HG03060 (cell line): ENCODE measurements around the gene FAM241A.
"Not testable (repeated sequence)": the region's sequence is repeated elsewhere in the genome, so short reads cannot be mapped to it uniquely, and the experiment has no call there.

ENCODE experiments used
- ATAC-seq: cut with Tn5 transposase; IDR thresholded peaks from one replicate; pipeline ENCODE4 v1.9.1; 2021; ENCODE audit warnings: low read depth, moderate number of reproducible peaks; ENCODE audit not compliant: unreplicated experiment

Gene FAM241A

GRCh38 chr4:112145326-112145789 is at the start of gene FAM241A:
Gene FAM241A (plus strand): TSS chr4:112145454. CDS start chr4:112145581, 127 bp downstream.
- ATAC-seq = peak; percentile 38

DNA sequence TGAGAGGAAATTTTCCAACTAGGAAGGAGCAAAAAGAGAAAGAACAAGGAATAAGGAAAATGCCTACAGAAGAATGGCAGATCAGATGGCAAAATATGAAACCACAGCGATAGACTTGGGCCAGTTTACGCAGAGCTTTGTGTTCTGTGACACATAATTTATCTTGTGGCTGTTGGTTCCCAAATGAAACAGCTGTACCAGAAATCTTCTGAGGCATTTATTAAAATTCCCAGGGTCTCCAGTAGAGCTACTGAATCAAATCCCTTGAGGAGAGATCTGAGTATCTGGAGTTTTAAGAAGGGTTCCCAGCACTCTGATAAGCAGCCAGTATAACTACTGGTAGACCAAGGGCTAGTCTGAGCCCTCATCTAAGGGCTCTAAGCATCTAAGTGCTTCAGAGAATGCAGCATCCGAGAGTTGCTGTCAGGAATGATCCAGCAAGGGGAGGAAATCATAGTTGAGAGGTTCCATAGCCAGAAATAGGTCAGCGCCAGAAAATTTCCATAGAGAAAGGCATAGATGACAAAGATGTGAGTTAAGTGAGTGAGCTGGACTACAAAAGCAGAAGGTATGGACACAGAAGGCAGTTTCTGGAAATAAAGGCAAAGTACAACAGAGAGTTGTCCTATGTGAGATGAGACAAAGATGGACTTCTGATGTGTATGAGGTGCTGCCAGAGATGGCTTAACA is 46.3 kb upstream of the FAM241A start:
- no peak for ATAC-seq

- ATAC-seq = no peak
These were observed 45.5 kb upstream of the FAM241A start for GRCh38 chr4:112099701-112100297.

GRCh38 chr4:112102875-112103370 is 42.3 kb upstream of the FAM241A start:
- no peak for ATAC-seq

- no peak for ATAC-seq
These were observed 39.9 kb upstream of the FAM241A start for GRCh38 chr4:112105201-112105969.

DNA sequence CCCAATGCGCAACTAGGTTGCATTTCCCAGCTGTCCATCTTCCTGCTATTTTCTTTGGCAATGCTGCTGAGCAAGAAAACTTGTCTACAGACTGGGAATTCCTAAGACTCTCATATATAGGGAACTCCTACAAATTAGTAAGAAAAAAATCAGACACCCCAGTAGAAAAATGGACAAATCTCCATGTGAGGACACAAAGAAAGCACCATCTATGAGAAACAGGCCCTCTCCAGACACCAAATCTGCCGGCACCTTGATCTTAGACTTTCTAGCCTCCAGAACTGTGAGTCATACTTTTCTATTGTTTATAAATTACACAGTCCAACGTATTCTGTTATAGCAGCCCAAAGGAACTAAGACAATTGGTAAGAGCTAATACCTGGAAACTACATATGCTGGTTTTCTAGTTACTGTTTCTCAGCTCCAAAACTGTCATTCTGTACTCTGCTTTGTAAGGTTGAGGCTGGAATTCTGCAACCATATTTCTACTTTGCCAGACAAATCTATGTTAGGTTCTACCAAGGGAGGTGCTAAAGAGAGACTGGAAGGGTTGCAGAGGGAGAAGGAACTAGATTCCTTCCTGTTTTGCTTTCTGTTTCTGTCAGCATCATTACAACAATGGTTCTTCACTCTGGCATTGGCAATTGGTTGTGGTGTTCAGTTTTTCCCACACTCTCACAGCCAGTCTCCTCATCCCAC is 35.7 kb upstream of the FAM241A start:
- ATAC-seq = peak; percentile 39

DNA sequence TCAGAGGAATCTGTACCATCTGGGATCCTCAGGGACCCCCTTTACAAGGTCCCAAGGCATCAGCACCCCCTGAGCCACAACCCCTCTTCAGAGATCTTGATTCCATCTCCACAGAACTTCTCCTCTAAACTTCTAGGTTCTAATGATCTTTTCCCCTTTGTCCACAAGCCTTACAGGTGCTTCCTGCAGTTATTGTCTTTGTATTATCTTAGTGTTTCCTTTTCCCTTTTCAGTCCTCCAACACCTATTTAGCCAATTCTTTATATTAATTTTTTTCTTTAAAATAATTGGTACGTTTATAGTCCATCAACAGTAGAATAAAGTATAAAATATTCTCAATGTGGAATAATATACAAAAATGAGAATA is 35.2 kb upstream of the FAM241A start:
- no peak for ATAC-seq

DNA sequence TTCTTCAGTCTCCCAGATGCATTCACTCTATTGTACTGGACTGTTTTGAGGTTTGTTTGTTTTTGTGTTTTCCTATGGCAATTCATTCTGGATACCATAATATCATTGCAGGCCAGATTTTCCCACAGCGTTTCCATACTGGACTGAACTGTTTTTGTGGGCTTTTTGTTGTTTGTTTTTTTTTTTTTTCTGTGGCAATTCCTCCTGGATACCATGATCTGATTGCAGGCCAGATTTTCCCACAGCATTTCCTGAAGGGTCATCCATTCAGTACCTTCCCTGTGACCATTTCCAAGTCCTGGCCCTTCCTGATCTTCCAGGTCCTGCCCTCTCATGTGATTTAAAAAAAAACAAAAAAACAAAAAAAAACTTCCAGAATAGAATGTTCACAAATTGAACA is 33.9 kb upstream of the FAM241A start:
- ATAC-seq = no peak

GRCh38 chr4:112112095-112112494 is 33.2 kb upstream of the FAM241A start:
- not testable (repeated sequence) for ATAC-seq

GRCh38 chr4:112112590-112113170 is 32.6 kb upstream of the FAM241A start:
- ATAC-seq = no peak

- no peak for ATAC-seq
These were observed 31.4 kb upstream of the FAM241A start for GRCh38 chr4:112113864-112114263.

GRCh38 chr4:112114452-112114851 is 30.8 kb upstream of the FAM241A start:
- ATAC-seq = no peak

DNA sequence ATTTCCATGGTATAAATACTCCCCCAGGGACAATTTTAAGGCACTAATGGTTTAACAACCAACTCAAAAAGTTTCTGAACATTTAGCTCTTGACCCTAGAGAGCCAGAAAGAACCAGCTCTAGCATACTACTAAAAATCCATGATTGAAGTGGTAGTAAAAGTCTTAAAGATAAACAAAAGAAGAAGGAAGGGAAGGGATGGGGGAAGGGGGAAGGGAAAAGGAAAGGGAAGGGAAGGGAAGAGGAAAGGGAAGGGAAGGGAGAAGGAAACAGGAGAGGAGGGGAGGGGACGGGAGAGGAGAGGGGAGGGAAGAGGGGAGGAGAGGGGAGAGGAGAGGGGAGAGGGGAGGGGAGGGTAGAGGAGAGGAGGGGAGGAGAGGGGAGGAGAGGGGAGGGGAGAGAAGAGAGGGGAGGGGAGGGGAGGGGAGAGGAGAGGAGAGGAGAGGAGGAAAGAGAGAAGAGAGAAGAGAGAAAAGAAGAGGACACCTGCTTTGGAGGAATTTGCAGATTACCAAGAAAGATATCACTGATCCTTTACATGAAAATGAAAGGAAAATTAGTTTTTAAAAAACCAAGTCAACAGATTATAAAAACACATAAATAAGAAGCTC is 26.4 kb upstream of the FAM241A start:
- no peak for ATAC-seq

DNA sequence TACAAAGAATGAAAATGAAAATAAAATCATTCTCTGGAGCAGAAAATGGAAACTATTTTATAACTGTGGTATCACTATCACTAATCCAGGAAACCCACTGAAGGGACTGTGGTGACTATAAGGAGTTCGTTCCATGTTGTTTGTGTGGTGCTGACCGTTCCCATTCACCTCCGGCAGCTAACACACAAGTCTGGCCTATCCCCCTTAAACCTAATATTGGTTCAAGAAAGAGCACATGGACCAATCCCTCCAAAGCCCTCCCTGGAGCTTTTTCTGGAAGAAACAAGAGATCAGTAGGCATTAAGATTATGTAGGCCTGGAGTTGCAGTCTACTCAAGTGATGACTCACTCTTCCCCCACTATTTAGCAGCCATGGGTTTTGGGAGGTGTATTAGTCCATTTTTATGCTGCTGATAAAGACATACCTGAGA is 25.9 kb upstream of the FAM241A start:
- ATAC-seq = peak; percentile 51

- ATAC-seq = no peak
These were observed 25.2 kb upstream of the FAM241A start for GRCh38 chr4:112120021-112120420.

DNA sequence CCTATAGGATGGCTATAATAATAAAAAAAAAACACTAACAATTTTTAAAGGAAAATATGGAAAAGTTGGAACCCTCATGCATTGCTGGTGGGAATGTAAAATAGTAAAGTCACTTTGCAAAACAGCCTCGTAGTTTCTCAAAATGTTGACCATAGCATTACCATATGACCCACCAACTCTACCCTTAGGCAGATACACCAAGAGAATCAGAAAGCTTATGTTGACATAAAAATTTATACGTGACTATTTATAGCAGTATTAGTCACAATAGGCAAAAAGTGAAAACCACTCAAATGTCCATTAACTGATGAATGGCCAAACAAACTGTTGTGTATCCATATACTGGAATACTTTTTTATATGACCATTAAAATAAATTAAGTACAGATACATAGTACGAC is 19.8 kb upstream of the FAM241A start:
- no peak for ATAC-seq

DNA sequence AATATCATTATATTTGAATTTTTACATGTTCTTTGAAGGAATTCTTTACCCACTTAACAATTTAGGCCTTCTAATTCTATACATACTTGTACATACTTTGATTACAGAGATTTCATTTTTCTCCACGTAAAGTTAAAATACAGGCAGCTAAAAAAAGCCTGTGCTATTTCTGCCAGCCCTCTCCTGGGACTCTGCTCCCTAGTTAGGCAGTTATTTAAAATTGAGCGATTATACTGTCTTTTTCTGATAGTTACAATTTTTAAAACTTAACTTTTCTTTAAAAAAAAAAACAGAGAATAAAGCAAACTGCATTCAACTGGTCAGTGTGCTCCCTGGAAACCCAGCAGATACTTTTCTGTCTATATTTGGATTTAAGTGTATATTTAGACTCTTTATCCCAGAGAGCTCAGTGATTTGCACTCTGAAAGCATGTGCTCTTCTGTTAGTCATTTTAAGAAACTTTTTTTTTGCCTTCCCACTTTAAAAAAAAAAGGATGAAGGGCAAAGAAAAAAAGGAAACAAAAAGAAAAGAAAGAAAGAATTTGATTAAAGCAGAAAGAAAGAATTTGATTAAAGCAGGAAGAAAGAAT is 18.1 kb upstream of the FAM241A start:
- ATAC-seq = no peak

- no peak for ATAC-seq
These were observed 17.5 kb upstream of the FAM241A start for GRCh38 chr4:112127803-112128202.

DNA sequence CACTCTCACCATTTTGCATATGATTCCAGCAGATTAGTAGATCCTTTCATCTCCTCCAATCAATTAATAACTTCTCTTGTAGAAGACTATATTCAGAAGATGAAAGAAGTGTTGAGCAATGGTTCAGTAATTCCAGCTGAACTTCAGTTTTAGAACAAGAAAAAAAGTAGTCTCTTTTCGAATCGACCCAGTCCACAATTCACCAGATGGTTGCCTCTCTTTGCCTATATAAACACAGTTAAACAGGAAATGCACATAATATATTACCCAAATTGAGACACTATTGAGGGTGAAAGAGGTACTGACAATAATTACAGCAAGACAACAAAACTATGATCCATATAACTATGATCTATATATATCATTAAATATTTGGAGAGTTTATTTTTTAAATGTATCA is 16.8 kb upstream of the FAM241A start:
- no peak for ATAC-seq

- ATAC-seq = no peak
These were observed 14.3 kb upstream of the FAM241A start for GRCh38 chr4:112130906-112131305.
